SK-N-SH (cell line): ENCODE data around the gene GNAL. TPM values are rescaled to one million over a fixed set of nuclear protein-coding genes. Genes with fewer than 3 reads are reported as not detected.

Source experiments
- CTCF ChIA-PET: fragments of 300-600, 350-600 bp; formaldehyde crosslinking; extraction: SDS; loops from one replicate; lab custom pipeline; 2021; lab: Yijun Ruan, JAX
- POLR2A ChIA-PET: fragments of 350-600 bp; sonication (Branson Sonifier 250); formaldehyde crosslinking; extraction: SDS; loops from one replicate; lab custom pipeline; 2020; ENCODE audit warnings: antibody characterized with exemption, inconsistent platforms; lab: Yijun Ruan, JAX
- DNase-seq: peaks from one replicate; pipeline ENCODE4 v3.0.0; 2012
- H2AFZ ChIP-seq: fragments of 200-600 bp; sonication (generic); 2 replicates; pipeline ENCODE4 v1.8.1; 2016; ENCODE audit warnings: antibody characterized with exemption, mild to moderate bottlenecking, low read depth
- H3F3A ChIP-seq: fragments of 200-600 bp; sonication (generic); replicated peaks from 2 replicates; pipeline ENCODE3; 2016; ENCODE audit warnings: antibody characterized with exemption, mild to moderate bottlenecking; ENCODE audit not compliant: insufficient read depth
- H3K27ac ChIP-seq, 2 experiments: fragments of 200-500 bp in 1 of 2; fragments of 200-600 bp in 1 of 2; sonication (Bioruptor generic) in 1 of 2; sonication (generic), shearing (Covaris generic) in 1 of 2; 2 replicates each; pipeline versions ENCODE4 v1.5.1 to v1.6.1; 2014 to 2016; ENCODE audit warnings: low read depth in 2 of 2, inconsistent platforms in 1 of 2, low read length in 1 of 2, mild to moderate bottlenecking in 1 of 2, mixed read lengths in 1 of 2
- H3K27me3 ChIP-seq: fragments of 200-600 bp; sonication (generic), shearing (Covaris generic); 2 replicates; pipeline ENCODE4 v1.6.1; 2016; ENCODE audit warnings: mixed run types; ENCODE audit not compliant: insufficient read depth
- H3K36me3 ChIP-seq, 2 experiments: fragments of 200-500 bp in 1 of 2; fragments of 200-600 bp in 1 of 2; sonication (Bioruptor generic) in 1 of 2; sonication (generic) in 1 of 2; replicated peaks in 1 of 2; 2 replicates each; pipeline versions ENCODE3 to v1.5.1; 2014 to 2016; ENCODE audit warnings: low read length in 1 of 2, mild to moderate bottlenecking in 1 of 2; ENCODE audit not compliant: insufficient read depth in 2 of 2, control insufficient read depth in 1 of 2
- H3K4me1 ChIP-seq, 2 experiments: fragments of 200-500 bp in 1 of 2; fragments of 200-600 bp in 1 of 2; sonication (Bioruptor generic) in 1 of 2; sonication (generic), shearing (Covaris generic) in 1 of 2; 2 replicates each; pipeline versions ENCODE4 v1.5.1 to v1.6.1; 2014 to 2016; ENCODE audit warnings: low read depth in 1 of 2, low read length in 1 of 2, mixed run types in 1 of 2; ENCODE audit not compliant: insufficient read depth in 2 of 2, control insufficient read depth in 1 of 2
- H3K4me2 ChIP-seq: fragments of 200-600 bp; sonication (generic), shearing (Covaris generic); 2 replicates; pipeline ENCODE4 v1.6.1; 2017; ENCODE audit warnings: mixed run types
- H3K4me3 ChIP-seq, 2 experiments: fragments of 200-500 bp in 1 of 2; fragments of 200-600 bp in 1 of 2; sonication (Bioruptor generic) in 1 of 2; sonication (generic), shearing (Covaris generic) in 1 of 2; 2 replicates each; pipeline versions ENCODE4 v1.5.1 to v1.8.1; 2014 to 2016; ENCODE audit warnings: low read depth in 2 of 2, inconsistent platforms in 1 of 2, low read length in 1 of 2, mild to moderate bottlenecking in 1 of 2, mixed read lengths in 1 of 2, moderate library complexity in 1 of 2
- H3K79me2 ChIP-seq: fragments of 200-600 bp; sonication (generic); 2 replicates; pipeline ENCODE4 v1.8.1; 2017; ENCODE audit warnings: mild to moderate bottlenecking; ENCODE audit not compliant: insufficient read depth
- H3K9ac ChIP-seq: fragments of 200-600 bp; sonication (generic); 2 replicates; pipeline ENCODE4 v1.6.1; 2017; ENCODE audit warnings: mixed run types
- H3K9me2 ChIP-seq: fragments of 200-600 bp; sonication (generic); 2 replicates; pipeline ENCODE4 v1.6.1; 2017; ENCODE audit warnings: mixed run types
- H3K9me3 ChIP-seq: fragments of 200-600 bp; sonication (generic); 2 replicates; pipeline ENCODE4 v1.6.1; 2017; ENCODE audit warnings: mixed run types, mild to moderate bottlenecking, moderate library complexity
- H4K20me1 ChIP-seq: fragments of 200-600 bp; sonication (generic); 2 replicates; pipeline ENCODE4 v1.6.1; 2017; ENCODE audit warnings: mild to moderate bottlenecking, mixed run types; ENCODE audit not compliant: insufficient read depth
- CHD2 ChIP-seq: fragments of 150-350 bp; IDR thresholded peaks from 2 replicates; pipeline ENCODE4 v1.6.1; 2018; ENCODE audit warnings: low read length; ENCODE audit not compliant: partially characterized antibody
- FOXM1 ChIP-seq: IDR thresholded peaks from 2 replicates; pipeline ENCODE4 v1.4.0; 2012; ENCODE audit warnings: low read depth, mild to moderate bottlenecking
- GATA2 ChIP-seq: sonication (generic); formaldehyde crosslinking; IDR thresholded peaks from 2 replicates; pipeline ENCODE4 v1.5.0; 2020; ENCODE audit warnings: mild to moderate bottlenecking, missing genetic modification reagents
- IRF3 ChIP-seq: fragments of 150-350 bp; IDR thresholded peaks from 2 replicates; pipeline ENCODE4 v1.6.1; 2016; ENCODE audit warnings: mild to moderate bottlenecking, low read depth, low read length
- JUND ChIP-seq: IDR thresholded peaks from 2 replicates; pipeline ENCODE4 v1.4.0; 2012
- MAX ChIP-seq: IDR thresholded peaks from 2 replicates; pipeline ENCODE4 v1.4.0; 2012; ENCODE audit warnings: low read depth
- MEF2A ChIP-seq: IDR thresholded peaks from 2 replicates; pipeline ENCODE4 v1.4.0; 2012; ENCODE audit warnings: low read depth, borderline replicate concordance
- MXI1 ChIP-seq: IDR thresholded peaks from 2 replicates; pipeline ENCODE4 v1.6.1; 2012; ENCODE audit warnings: mild to moderate bottlenecking, low read depth, low read length, improper control_type of control experiment
- NFIC ChIP-seq: IDR thresholded peaks from 2 replicates; pipeline ENCODE4 v1.4.0; 2012; ENCODE audit warnings: borderline replicate concordance
- POLR2AphosphoS5 ChIP-seq: IDR thresholded peaks from 2 replicates; pipeline ENCODE4 v1.6.1; 2012; ENCODE audit warnings: low read depth, low read length
- RCOR1 ChIP-seq: fragments of 150-350 bp; IDR thresholded peaks from 2 replicates; pipeline ENCODE4 v1.6.1; 2017; ENCODE audit warnings: antibody characterized with exemption, low read length
- RFX5 ChIP-seq: IDR thresholded peaks from 2 replicates; pipeline ENCODE4 v1.6.1; 2012; ENCODE audit warnings: mild to moderate bottlenecking, improper control_type of control experiment, low read length
- SMC3 ChIP-seq: IDR thresholded peaks from 2 replicates; pipeline ENCODE4 v1.6.1; 2012; ENCODE audit warnings: low read depth, low read length, improper control_type of control experiment
- TCF12 ChIP-seq: IDR thresholded peaks from 2 replicates; pipeline ENCODE4 v1.4.0; 2012
- WGBS: methylation state at CpG from one replicate; pipeline ENCODE4 v1.1.6; 2017; ENCODE audit warnings: low lambda C conversion rate; 5-methylcytosine and 5-hydroxymethylcytosine counted together
- polyA plus RNA-seq, 3 experiments: library from polyadenylated mRNA; depleted of rRNA; stranded (reverse); fragments of >200 nt; gene quantifications; 2 replicates each; pipeline ENCODE4 v1.2.3, GENCODE V29; 2012
- TF ChIP-seq, protein P1 (sequence below): IDR thresholded peaks from 2 replicates; pipeline ENCODE4 v1.6.1; 2012; ENCODE audit warnings: mild to moderate bottlenecking, low read depth, low read length, moderate library complexity
- TF ChIP-seq, protein P2 (sequence below): IDR thresholded peaks from 2 replicates; pipeline ENCODE4 v1.4.0; 2012; ENCODE audit warnings: low read depth, borderline replicate concordance
- TF ChIP-seq, protein P3 (sequence below): IDR thresholded peaks from 2 replicates; pipeline ENCODE4 v1.4.0; 2012; ENCODE audit warnings: low read depth, borderline replicate concordance

The GNAL gene
- polyA plus RNA-seq, 1 of the 3 experiments (the other 2 are of a cell fraction): 0.13 TPM

DNA sequence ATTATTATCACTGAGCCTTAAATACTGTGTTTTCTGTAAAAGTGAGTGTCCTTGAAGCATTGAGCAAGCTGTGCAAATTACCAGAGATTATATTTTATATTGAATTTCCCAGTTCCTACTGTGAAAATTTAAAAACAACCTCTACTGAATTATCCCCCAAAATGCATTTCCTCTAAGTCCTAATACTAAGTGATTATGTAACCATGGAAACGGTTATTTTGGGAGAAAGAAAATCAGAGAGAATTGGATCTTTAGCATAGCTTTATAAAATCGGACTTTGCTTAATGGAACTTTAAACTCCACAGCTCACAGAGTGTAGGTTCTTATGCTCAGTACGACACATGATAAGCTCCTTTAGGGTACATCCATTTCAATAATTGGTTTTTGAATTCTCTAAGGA lies 142.9 kb downstream of the GNAL start:
- Histone ChIP-seq H3K79me2 (no peaks in the 10 kb centered on the region), H2AFZ (no peak overlapping the region), H3K27ac (no peak overlapping the region), H3K4me3 (no peak overlapping the region), H3K4me2 (no peak overlapping the region), H3K4me1 (no peaks in the 10 kb centered on the region), H3K9me3 (no peaks in the 10 kb centered on the region), H3K36me3 (no peaks in the 10 kb centered on the region), H3F3A (no peaks in the 10 kb centered on the region), H3K9me2 (no peaks in the 10 kb centered on the region), H4K20me1 (no peaks in the 10 kb centered on the region), H3K27me3 (peaks cover 24% of the 10 kb centered on the region; the same call in 1 of the 2 replicates), H3K9ac (no peak overlapping the region)
- ChIA-PET CTCF (no interaction called here), POLR2A (no interaction called here)
- DNase-seq: no peak
- TF ChIP-seq POLR2AphosphoS5: no peak
- TF ChIP-seq, protein P1, sequence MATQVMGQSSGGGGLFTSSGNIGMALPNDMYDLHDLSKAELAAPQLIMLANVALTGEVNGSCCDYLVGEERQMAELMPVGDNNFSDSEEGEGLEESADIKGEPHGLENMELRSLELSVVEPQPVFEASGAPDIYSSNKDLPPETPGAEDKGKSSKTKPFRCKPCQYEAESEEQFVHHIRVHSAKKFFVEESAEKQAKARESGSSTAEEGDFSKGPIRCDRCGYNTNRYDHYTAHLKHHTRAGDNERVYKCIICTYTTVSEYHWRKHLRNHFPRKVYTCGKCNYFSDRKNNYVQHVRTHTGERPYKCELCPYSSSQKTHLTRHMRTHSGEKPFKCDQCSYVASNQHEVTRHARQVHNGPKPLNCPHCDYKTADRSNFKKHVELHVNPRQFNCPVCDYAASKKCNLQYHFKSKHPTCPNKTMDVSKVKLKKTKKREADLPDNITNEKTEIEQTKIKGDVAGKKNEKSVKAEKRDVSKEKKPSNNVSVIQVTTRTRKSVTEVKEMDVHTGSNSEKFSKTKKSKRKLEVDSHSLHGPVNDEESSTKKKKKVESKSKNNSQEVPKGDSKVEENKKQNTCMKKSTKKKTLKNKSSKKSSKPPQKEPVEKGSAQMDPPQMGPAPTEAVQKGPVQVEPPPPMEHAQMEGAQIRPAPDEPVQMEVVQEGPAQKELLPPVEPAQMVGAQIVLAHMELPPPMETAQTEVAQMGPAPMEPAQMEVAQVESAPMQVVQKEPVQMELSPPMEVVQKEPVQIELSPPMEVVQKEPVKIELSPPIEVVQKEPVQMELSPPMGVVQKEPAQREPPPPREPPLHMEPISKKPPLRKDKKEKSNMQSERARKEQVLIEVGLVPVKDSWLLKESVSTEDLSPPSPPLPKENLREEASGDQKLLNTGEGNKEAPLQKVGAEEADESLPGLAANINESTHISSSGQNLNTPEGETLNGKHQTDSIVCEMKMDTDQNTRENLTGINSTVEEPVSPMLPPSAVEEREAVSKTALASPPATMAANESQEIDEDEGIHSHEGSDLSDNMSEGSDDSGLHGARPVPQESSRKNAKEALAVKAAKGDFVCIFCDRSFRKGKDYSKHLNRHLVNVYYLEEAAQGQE: no peak
- TF ChIP-seq, protein P2, sequence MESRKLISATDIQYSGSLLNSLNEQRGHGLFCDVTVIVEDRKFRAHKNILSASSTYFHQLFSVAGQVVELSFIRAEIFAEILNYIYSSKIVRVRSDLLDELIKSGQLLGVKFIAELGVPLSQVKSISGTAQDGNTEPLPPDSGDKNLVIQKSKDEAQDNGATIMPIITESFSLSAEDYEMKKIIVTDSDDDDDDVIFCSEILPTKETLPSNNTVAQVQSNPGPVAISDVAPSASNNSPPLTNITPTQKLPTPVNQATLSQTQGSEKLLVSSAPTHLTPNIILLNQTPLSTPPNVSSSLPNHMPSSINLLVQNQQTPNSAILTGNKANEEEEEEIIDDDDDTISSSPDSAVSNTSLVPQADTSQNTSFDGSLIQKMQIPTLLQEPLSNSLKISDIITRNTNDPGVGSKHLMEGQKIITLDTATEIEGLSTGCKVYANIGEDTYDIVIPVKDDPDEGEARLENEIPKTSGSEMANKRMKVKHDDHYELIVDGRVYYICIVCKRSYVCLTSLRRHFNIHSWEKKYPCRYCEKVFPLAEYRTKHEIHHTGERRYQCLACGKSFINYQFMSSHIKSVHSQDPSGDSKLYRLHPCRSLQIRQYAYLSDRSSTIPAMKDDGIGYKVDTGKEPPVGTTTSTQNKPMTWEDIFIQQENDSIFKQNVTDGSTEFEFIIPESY: no peak
- TF ChIP-seq MEF2A: no peak
- no peak for TF ChIP-seq TCF12
- TF ChIP-seq, protein P3, sequence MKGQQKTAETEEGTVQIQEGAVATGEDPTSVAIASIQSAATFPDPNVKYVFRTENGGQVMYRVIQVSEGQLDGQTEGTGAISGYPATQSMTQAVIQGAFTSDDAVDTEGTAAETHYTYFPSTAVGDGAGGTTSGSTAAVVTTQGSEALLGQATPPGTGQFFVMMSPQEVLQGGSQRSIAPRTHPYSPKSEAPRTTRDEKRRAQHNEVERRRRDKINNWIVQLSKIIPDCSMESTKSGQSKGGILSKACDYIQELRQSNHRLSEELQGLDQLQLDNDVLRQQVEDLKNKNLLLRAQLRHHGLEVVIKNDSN: no peak
- TF ChIP-seq SMC3: no peak
- no peak for TF ChIP-seq RFX5
- TF ChIP-seq NFIC: no peak
- no peak for TF ChIP-seq MXI1
- TF ChIP-seq IRF3: no peak
- no peak for TF ChIP-seq JUND
- no peak for TF ChIP-seq MAX
- no peak for TF ChIP-seq RCOR1
- no peak for TF ChIP-seq FOXM1
- no peak for TF ChIP-seq CHD2
- no peak for TF ChIP-seq GATA2 (CRISPR knock-in tag)
- 18% methylated on average over 3 of the region's 3 CpGs for WGBS
